ENCODE results near the gene SMIM35. TPM values are rescaled to one million over a fixed set of nuclear protein-coding genes. Genes with fewer than 3 reads are reported as not detected.

The SMIM35 gene
- total RNA-seq, 3 donors from 2014 or later: not detected

GRCh38 chr11:118076754-118077281 is 9.9 kb downstream of the SMIM35 start, which contains the start of gene TMPRSS4:
Gene TMPRSS4, plus strand, starts transcription at chr11:118077078. Its CDS starts 225 bp downstream, at chr11:118077303.
- no peak within 1 kb of the TSS for H3K27ac ChIP-seq
- no peak for TF ChIP-seq CTCF (IDR thresholded peaks at IDR 0.05)
- no peak for TF ChIP-seq POLR2A (IDR thresholded peaks at IDR 0.05)
- no peak for TF ChIP-seq POLR2AphosphoS5 (IDR thresholded peaks at IDR 0.05)
- DNase-seq (ENCODE audit: low spot score in 2 of 2): no peak

GRCh38 chr11:118074785-118075184 is 12.0 kb downstream of the SMIM35 start:
- intact Hi-C loops (cut with DNase I; ENCODE audit: low total_unique reads): no loop called here
- Histone ChIP-seq H3K4me3 (no peak overlapping the region), H3K27me3 (no peaks in the 10 kb centered on the region), H3K36me3 (no peaks in the 10 kb centered on the region), H3K9me3 (no peaks in the 10 kb centered on the region), H3K4me1 (no peaks in the 10 kb centered on the region), H3K27ac (peak overlapping the region; percentile 17 to 77)
- TF ChIP-seq CTCF (IDR thresholded peaks at IDR 0.05) (no peak), POLR2AphosphoS5 (IDR thresholded peaks at IDR 0.05) (no peak), POLR2A (IDR thresholded peaks at IDR 0.05) (no peak)
- DNase-seq (ENCODE audit: low spot score in 2 of 2): peak in 1 of 2 donors; percentile 53

More at GRCh38 chr11:118076754-118077281, 9.9 kb downstream of the SMIM35 start, which contains the start of gene TMPRSS4:
- intact Hi-C loops (cut with DNase I; ENCODE audit: low total_unique reads): no loop called here
- Histone ChIP-seq H3K36me3 (no peaks in the 10 kb centered on the region), H3K27me3 (no peaks in the 10 kb centered on the region), H3K9me3 (no peaks in the 10 kb centered on the region), H3K4me3 (no peak within 1 kb of the TSS), H3K4me1 (no peaks in the 10 kb centered on the region)

- TF ChIP-seq POLR2A (IDR thresholded peaks at IDR 0.05) (no peak), CTCF (IDR thresholded peaks at IDR 0.05) (no peak), POLR2AphosphoS5 (IDR thresholded peaks at IDR 0.05) (no peak)
- no peak overlapping the region for H3K4me3 ChIP-seq
- no peaks in the 10 kb centered on the region for H3K9me3 ChIP-seq
- no peak overlapping the region for H3K27ac ChIP-seq
- no peaks in the 10 kb centered on the region for H3K27me3 ChIP-seq
- intact Hi-C loops (cut with DNase I; ENCODE audit: low total_unique reads): no loop called here
- no peaks in the 10 kb centered on the region for H3K4me1 ChIP-seq
- H3K36me3 ChIP-seq: no peaks in the 10 kb centered on the region
- DNase-seq (ENCODE audit: low spot score in 2 of 2): no peak
Observed at GRCh38 chr11:118074091-118074685, 12.6 kb downstream of the SMIM35 start.

GRCh38 chr11:118073554-118073953 is 13.2 kb downstream of the SMIM35 start:
- DNase-seq (ENCODE audit: low spot score in 2 of 2): no peak
- TF ChIP-seq POLR2A (IDR thresholded peaks at IDR 0.05) (no peak), CTCF (IDR thresholded peaks at IDR 0.05) (no peak), POLR2AphosphoS5 (IDR thresholded peaks at IDR 0.05) (no peak)
- H3K27ac ChIP-seq: no peak overlapping the region
- no peaks in the 10 kb centered on the region for H3K4me1 ChIP-seq
- intact Hi-C loops (cut with DNase I; ENCODE audit: low total_unique reads): no loop called here
- no peaks in the 10 kb centered on the region for H3K27me3 ChIP-seq
- H3K9me3 ChIP-seq: no peaks in the 10 kb centered on the region
- no peaks in the 10 kb centered on the region for H3K36me3 ChIP-seq
- no peak overlapping the region for H3K4me3 ChIP-seq

- H3K36me3 ChIP-seq: no peaks in the 10 kb centered on the region
- no peak overlapping the region for H3K4me3 ChIP-seq
- no peaks in the 10 kb centered on the region for H3K27me3 ChIP-seq
- no peaks in the 10 kb centered on the region for H3K9me3 ChIP-seq
- intact Hi-C loops (cut with DNase I; ENCODE audit: low total_unique reads): no loop called here
- no peaks in the 10 kb centered on the region for H3K4me1 ChIP-seq
- no peak for DNase-seq (ENCODE audit: low spot score in 2 of 2)
- no peak for TF ChIP-seq POLR2A (IDR thresholded peaks at IDR 0.05)
- no peak overlapping the region for H3K27ac ChIP-seq
Observed at GRCh38 chr11:118071416-118072030, 15.2 kb downstream of the SMIM35 start.

Measured in breast epithelium (tissue), 4 donors.